GM12874 (cell line): ENCODE results near the gene PLCXD1.

Experiments
- CTCF ChIP-seq: IDR thresholded peaks from 2 replicates; pipeline ENCODE4 v1.5.1; 2011; ENCODE audit warnings: low read depth, mild to moderate bottlenecking, control low read depth, low read length, moderate library complexity; ENCODE audit not compliant: insufficient read depth

PLCXD1 gene

GRCh38 chrX:281166-281999 lies at the start of gene PLCXD1:
Gene PLCXD1, plus strand, starts transcription at chrX:281381. Its CDS starts 2,807 bp downstream, at chrX:284188.
- no peak for TF ChIP-seq CTCF

GRCh38 chrX:250965-251364 lies 30.2 kb upstream of the PLCXD1 start:
- TF ChIP-seq CTCF = no peak

GRCh38 chrX:252244-252956 lies 28.8 kb upstream of the PLCXD1 start:
- no peak for TF ChIP-seq CTCF

- no peak for TF ChIP-seq CTCF
Observed at GRCh38 chrX:252957-253291, 28.3 kb upstream of the PLCXD1 start.

GRCh38 chrX:253451-254297 lies 27.5 kb upstream of the PLCXD1 start:
- TF ChIP-seq CTCF = no peak

GRCh38 chrX:254630-255215 lies 26.5 kb upstream of the PLCXD1 start:
- no peak for TF ChIP-seq CTCF
